Stromal cell of bone marrow (primary cell): Measurements from ENCODE around the gene FCN1.

Experiments
- DNase-seq: peaks from one replicate; pipeline ENCODE4 v3.0.0-alpha.2; 2012; ENCODE audit warnings: low read depth

The FCN1 gene

DNA sequence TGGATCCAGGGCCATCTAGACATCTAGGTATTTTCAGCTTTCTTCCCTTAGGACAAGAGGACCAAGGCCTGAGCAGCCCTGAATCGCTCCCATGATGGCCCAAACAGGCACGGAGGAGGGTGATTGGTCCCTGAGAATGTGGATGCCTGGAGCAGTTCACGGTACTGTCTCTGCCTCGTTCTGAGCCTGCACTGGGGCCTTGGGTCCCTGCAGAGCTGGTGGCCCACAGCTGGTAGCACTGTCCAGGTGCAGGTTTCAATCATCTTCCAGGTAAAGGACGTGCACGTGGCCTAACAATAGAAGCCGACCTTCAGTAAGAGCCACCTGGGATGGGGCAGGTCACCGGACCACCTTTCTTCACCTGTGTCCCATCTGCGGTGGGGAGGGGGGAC is 19.4 kb upstream of the FCN1 start:
- no peak for DNase-seq

- no peak for DNase-seq
Measured at GRCh38 chr9:134936346-134937163, 18.8 kb upstream of the FCN1 start.

GRCh38 chr9:134935701-134936345 is 18.1 kb upstream of the FCN1 start:
- no peak for DNase-seq

DNA sequence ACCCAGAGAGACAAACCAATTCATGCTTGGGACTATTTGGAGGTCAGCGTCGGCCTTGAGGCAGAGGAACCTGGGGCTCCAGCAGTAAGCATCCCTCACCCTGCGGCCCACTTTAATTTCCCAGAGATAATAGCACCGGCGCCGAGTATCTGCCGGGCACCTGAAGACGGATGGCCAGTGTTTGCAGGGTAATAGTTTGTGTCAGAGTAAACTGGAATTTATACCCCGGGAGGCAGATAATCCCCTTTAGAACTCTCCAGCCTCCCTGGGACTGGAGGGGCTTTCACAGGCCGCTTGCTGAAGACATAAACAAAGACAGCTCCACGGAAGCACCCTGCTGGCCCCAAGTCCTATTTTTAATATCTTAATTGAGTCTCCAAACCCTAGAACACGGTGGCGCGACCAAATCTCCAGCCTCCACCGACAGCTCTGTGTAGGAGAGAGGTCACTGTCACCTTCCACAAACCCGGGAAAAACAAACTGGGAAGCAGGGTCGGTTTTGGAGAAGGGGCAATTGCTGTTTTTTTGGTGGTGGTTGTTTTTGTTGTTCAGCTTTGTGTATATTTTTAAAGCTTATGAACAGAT is 17.4 kb upstream of the FCN1 start:
- no peak for DNase-seq

- DNase-seq = no peak
Measured at GRCh38 chr9:134933076-134933659, 15.5 kb upstream of the FCN1 start.

DNA sequence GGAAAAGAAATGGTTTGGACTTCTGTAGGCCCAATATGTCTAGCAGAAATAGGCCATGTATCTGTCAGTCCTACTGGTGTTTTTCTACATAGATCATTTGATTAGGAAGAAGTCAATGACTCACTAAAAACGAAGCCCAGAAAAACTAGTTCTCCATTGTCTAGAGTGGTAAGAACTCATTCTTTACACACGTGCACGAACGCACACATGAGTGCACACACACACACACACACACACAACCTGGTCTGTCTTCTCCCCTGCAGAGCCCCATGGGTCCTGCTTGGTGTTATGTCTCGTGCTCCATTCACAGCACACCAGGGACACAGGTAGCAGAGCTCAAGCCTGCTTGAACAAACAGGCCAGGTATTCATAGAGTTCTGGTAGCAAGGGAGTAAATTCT is 14.9 kb upstream of the FCN1 start:
- DNase-seq = no peak

DNA sequence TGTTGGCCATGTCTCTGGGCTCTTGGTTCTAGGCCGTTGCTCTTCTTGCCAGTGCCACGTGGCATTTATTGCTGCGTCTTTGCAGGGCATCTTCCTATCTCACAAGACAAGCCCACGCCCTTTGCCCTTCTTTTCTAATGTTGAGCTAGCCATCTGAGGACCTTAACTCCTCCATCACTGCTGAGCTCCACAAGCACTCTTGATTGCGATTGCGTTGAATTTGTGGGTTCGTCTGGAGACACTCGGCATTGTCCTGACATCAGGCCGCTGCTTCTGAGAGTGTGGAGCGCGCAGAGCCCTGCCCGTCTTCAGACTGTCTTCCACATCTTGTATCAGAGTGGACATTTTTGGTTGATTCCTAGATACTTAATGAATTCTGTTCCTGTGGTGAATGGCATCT is 14.5 kb upstream of the FCN1 start:
- no peak for DNase-seq

GRCh38 chr9:134930398-134930797 is 12.7 kb upstream of the FCN1 start:
- no peak for DNase-seq

DNA sequence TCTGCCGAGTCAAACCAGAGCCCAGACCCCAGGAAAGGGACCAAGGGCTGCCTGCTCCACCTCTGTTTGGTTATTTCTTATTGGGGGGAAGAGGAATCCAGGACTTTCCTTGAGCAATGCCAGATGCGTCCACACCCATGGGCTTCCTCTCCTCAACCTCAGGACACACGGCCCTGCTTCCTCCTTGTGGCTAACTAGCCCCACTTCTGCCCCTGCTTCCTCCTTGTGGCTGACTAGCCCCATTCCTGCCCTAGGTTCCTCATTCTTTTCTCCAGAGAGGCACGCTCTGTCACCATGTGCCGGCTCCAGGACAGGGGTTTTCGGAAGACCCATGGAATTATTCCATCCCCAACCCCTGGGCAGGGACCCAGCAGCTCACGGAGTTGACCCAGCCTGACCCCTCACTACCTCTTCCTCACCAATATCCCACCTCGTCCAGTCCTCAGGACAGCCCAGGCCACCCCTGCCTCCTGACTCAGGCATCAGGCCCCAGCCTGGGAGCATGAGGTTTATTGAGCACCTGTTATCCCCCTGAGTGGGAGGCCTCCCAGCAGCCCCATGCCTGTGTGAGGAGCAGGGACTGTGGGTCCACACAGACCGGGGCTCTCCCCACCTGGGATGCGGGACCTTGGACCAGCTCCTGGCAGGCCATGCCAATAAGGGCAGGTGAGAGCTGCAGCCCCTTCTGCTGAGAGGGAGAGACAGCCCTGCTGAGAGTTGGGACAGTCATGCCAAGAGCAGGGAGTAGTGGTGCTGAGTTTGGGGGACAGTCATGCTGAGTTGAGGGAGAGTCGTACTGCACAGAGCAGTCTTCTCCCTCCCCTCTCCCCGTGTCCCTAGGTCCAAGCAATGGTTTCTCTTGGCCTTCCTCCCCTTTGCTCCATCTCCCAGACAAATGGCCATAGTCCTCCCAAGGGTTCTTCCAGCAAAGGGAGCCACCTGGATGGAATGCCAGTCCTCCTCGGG is 11.8 kb upstream of the FCN1 start:
- DNase-seq = no peak

- DNase-seq = no peak
Measured at GRCh38 chr9:134928436-134929192, 10.9 kb upstream of the FCN1 start.

- DNase-seq = no peak
Measured at GRCh38 chr9:134925011-134925511, 7.3 kb upstream of the FCN1 start.

DNA sequence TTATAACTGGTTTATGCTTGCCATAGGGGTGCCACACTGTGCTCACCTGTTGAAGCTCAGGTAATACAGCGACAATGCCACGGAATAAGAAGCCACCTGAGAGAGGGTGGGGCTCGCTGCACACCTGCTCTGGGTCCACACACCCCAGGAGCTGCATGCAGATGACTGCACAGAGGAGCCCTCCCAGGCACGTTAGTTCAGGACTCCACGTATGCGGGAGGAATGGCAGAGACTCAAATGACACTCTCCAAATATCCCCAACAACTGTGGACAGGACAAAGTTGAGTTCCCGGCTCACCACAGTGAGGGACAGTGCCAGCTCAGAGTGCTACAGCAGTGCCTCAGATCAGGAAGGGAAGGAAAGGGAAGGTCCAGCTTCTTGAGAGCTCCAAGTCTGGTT is 5.8 kb upstream of the FCN1 start:
- DNase-seq = no peak

- no peak for DNase-seq
Measured at GRCh38 chr9:134922932-134923240, 5.2 kb upstream of the FCN1 start.

- DNase-seq = no peak
Measured at GRCh38 chr9:134922066-134922931, 4.6 kb upstream of the FCN1 start.

DNA sequence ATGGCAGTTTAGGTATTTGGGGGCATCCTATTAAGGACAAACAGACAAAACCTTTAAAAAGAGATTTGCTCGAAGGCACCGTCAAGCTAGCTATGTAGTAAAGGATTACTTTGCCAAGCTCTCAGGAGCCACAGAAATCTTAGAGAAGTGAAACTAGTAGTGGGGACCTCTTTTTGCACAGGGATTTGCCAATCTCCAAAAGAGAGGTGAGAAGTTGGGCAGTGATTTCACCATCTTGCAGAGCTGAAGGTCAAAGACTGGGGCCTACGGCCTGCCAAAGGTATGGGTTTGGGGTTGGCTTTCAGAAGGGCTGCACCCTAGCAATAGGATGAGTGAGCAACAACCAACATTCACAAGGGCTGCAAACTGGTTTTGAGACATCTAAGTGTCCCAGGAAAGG is 1.6 kb upstream of the FCN1 start:
- no peak for DNase-seq

- DNase-seq = no peak
Measured at GRCh38 chr9:134918646-134919045, 934 bp upstream of the FCN1 start.

DNA sequence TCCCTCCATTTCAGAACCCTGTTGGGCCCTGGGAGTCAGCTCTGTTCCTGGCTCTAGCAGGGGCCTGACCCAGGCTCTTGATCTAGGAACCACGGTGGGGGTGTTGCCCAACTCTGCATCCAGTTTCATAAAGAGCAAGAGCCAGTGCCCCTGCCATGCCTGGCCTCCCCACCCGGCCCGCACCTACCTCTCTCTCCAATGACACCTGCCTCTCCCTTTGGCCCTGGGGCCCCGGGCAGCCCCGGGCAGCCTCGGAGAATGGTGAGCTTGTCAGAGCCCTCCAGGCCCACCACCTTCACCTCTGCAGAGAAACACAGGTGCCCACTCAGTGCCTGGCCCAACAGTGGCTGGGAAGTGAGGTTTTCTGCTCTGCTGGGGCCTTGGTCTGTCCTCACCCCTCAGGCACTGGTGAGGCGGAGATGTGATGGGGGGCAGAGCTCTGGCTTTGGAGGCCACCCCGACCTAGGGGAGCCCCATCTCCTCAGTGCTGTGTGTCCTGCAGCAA is 1.5 kb downstream of the FCN1 start:
- DNase-seq = no peak

DNA sequence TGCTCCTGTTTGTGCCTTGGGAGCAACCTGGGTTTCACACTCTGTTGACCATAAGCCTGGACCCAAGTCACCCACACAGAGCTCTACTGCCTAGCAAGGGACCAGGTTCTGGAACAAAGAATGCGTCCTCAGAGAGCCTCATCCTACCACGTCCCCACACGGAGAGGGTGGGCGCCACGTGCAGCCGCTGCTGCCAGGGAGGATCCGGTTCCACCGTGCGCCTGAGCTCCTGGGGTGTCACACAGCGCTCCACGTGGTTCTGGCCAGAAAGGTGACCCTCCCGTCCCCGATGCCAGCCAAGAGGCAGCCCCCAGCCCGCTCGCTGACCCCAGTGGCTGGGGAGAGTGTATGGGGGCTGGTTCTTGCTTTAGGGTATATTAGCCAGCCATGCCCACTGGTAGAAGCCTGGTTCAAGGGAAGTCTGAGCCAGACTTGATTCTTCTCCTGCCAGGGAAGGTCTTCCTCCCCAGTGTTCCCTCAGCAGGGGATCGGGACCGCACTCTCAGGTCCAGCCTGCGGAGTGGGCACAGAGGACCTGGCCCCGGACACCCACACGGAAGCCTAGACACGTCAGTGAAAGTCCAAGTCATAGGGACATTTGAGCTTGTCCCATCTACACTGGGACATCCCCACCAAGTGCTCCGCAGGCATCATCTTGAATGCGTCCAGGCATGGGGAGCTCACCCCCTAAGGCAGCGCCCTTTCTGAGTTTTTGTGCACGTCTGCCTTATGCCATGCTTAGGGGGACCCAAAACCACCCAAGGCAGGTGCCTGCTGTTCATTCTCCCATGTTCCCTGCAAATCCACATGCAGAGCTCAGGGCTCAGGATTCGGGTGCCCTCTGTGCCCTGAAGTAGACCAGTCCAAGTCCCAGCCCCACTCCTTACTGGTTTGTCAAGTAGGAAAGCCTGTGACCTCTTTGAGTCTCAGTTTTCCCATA is 2.4 kb downstream of the FCN1 start:
- DNase-seq = no peak

DNA sequence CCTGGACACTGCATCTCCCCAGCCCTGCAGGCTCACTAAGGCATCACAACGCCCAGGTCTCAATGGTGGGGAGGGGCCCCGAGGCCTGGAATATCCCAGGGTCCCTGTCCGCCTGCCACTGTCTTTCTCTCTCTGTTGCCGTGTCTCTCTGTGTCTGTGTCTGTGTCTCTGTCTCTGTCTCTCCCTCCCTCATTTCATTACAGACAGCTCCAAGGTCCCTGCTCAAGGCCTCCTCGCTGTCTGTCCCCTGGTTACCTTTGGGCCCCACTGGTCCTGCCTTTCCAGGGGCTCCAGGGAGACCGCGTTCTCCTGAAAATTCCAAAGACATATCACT is 3.2 kb downstream of the FCN1 start:
- DNase-seq = no peak
